Measurements from ENCODE around the gene LAMB1.

LAMB1 gene

DNA sequence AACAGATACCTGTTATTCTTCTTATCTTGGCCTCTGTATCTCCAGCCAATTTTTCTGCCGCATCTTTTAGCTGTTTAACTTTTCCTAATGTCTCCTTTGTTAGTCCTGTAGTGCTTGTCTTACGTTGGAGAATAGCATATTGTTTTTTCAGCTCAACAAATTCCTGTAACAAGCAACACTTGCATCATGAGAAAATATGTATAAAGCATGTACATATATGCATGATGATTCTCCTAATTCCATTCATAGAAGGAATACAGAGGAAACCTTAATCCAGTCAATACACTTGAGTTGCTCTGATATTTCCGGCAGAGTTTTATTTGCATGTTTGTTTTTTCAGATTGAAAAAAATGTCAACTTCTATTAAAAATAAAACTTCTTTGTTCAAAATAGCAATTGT lies 26.1 kb upstream of the LAMB1 start:
- no peak for TF ChIP-seq POLR2A (IDR thresholded peaks at IDR 0.05; ENCODE audit: low read length)
- no peak for TF ChIP-seq GATA1 (IDR thresholded peaks at IDR 0.05; ENCODE audit: low read depth, low read length)
- no peak for DNase-seq

DNA sequence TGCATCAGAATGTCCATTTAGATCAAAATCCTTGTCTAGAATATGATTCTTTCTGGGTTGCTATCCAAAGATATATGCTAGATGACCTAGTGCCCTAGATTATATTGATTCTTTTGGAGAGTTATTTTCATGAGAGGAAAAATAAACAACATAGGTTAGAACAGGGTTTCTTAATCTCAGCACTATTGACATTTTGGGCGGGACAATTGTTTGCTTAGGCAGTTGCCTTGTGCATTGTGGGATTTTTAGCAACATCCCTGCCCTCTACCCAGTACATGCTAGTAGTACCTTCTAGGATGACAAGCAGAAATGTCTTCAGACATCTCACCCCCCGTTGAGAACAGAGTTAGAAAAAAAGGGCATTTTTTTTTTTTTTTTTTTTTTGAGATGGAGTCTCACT lies 25.1 kb upstream of the LAMB1 start:
- no peak for DNase-seq
- TF ChIP-seq GATA1 (IDR thresholded peaks at IDR 0.05; ENCODE audit: low read depth, low read length) (no peak), POLR2A (IDR thresholded peaks at IDR 0.05; ENCODE audit: low read length) (no peak)

DNA sequence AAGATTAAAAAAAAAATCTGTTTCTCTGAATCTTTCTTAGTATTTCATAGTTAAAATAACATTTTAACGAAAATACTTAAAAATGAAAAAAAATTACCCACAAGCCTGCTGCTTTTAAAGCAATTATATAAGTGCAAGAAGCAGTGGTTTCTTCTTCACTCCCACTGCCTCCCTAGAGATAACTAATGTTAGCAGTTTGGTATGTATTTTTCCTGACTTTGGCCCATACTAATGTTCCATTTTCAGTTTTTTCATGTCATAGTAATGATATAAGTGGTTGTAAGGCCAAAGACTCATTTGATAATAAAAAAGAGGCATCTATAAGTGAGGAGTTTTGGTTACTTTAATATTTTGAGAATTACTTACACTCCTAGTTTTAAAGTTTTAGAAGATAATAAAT lies 24.3 kb upstream of the LAMB1 start:
- no peak for DNase-seq

DNA sequence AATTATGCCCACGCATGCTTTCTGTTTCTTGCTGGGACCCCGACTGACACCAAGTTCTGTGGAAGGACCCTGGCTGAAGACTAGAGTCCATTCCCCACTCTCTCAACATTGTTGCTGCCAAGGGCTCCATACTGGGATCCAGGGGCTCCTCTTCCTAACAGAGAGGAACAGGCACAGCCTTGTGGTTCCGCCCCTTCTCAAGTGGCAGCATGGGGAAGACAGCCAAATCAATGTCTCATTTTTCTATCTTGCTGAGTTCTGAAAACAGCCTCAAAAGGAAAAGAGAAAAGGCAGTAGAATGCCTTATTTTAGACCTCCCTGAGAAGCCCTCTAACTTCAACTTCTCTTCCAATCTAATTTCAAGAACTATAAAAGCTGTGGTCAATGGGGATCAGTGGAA lies 23.7 kb upstream of the LAMB1 start:
- TF ChIP-seq GATA1 (IDR thresholded peaks at IDR 0.05; ENCODE audit: low read depth, low read length) (no peak), POLR2A (IDR thresholded peaks at IDR 0.05; ENCODE audit: low read length) (no peak)
- DNase-seq, result no peak

More for the DNA sequence above, 24.3 kb upstream of the LAMB1 start:
- TF ChIP-seq GATA1 (IDR thresholded peaks at IDR 0.05; ENCODE audit: low read depth, low read length) (no peak), POLR2A (IDR thresholded peaks at IDR 0.05; ENCODE audit: low read length) (no peak)

DNA sequence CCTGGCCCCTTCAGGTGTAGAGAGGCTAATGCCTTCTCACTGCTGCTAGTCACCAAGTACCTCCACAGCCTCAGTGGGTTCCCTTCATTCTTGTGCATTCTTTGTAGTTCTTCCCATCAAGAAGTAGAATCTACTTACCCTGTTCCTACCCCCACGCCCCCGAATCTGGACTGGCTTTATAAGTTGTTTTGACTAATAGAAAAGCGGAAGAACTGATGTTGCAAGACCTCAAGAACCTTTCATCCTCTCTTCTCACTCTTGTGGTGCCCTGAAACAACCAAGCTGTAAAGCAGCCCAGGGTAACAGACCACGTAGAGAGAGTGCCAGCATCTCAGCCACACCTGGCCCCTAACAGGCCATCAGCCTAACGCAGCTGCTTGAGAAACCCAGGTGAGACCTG lies 23.2 kb upstream of the LAMB1 start:
- TF ChIP-seq GATA1 (IDR thresholded peaks at IDR 0.05; ENCODE audit: low read depth, low read length) (no peak), POLR2A (IDR thresholded peaks at IDR 0.05; ENCODE audit: low read length) (no peak)
- no peak for DNase-seq

DNA sequence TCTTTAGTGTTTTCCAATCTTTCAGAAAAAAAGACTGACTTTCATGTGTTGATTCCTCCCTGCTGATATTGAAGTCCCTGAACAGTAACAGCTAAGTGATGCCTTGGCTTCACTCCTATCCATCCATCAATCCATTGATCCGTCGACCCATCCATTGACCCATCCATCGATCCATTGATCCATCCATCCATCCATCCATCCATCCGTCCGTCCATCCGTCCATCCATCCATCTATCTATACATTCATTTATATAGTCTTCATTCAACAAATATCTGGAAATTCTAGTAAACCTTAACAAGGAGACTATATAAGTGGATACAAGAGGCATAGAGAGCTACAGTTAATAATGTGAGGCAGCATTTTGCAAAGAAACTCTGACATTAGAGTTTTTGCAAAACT lies 21.6 kb upstream of the LAMB1 start:
- DNase-seq, result no peak
- TF ChIP-seq GATA1 (IDR thresholded peaks at IDR 0.05; ENCODE audit: low read depth, low read length) (no peak), POLR2A (IDR thresholded peaks at IDR 0.05; ENCODE audit: low read length) (no peak)

DNA sequence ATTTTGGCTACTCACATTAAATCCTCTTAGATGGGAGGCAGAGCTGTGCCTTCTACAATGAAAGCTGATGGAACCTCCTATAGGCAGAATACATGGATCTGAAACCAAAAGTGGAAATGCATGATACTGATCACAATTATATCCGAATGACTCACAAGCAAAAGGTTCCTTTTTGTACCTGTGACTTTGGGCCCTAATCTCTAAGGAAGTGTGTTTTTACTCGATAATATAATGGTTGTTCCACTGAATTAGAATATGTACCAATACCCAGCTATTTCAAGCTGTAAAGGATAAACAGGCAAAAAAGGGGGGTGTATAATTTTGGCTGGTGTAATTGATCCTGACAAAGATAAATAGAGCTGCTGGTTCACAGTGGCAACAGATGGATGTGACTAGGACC lies 17.6 kb upstream of the LAMB1 start:
- TF ChIP-seq GATA1 (IDR thresholded peaks at IDR 0.05; ENCODE audit: low read depth, low read length) (no peak), POLR2A (IDR thresholded peaks at IDR 0.05; ENCODE audit: low read length) (no peak)
- no peak for DNase-seq

DNA sequence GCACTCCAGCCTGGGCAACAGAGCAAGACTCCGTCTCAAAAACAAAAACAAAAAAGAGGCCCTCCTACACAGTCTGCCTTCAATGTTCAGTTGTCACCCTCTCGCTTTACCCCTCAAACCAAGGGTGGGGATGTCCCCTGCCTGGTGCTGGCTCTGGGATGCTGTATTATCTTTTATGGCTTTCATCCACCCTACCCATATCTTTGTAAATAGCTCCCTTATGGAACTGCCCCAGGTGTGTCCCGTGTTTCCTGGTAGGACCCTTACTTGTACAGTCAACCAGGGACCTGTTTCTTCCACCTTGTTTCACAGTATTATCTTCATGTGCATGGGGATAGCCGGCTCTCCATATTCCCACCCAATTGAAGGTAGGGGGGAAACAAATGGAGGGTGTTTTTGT lies 15.7 kb upstream of the LAMB1 start:
- TF ChIP-seq POLR2A (IDR thresholded peaks at IDR 0.05; ENCODE audit: low read length), result no peak
- no peak for TF ChIP-seq GATA1 (IDR thresholded peaks at IDR 0.05; ENCODE audit: low read depth, low read length)

DNA sequence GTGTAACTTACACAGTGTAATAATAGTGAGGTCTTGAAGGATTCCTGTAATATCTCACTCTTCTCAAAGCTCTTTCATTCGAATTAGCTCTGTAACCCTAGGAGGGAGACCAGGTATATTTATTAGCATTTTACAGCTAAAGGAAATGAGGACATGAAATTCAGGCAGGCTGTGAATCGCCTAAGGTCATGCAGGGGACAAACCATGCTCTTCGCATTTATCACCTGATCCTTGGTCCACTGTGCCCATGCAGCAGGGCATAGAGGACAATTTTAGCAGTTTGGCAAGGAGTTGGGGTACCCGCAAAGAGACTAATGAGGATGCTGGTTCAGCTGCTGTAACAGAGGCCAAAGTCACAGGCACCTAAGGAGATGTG lies 14.8 kb upstream of the LAMB1 start:
- no peak for DNase-seq

More for the DNA sequence above, 15.7 kb upstream of the LAMB1 start:
- DNase-seq, result no peak

DNA sequence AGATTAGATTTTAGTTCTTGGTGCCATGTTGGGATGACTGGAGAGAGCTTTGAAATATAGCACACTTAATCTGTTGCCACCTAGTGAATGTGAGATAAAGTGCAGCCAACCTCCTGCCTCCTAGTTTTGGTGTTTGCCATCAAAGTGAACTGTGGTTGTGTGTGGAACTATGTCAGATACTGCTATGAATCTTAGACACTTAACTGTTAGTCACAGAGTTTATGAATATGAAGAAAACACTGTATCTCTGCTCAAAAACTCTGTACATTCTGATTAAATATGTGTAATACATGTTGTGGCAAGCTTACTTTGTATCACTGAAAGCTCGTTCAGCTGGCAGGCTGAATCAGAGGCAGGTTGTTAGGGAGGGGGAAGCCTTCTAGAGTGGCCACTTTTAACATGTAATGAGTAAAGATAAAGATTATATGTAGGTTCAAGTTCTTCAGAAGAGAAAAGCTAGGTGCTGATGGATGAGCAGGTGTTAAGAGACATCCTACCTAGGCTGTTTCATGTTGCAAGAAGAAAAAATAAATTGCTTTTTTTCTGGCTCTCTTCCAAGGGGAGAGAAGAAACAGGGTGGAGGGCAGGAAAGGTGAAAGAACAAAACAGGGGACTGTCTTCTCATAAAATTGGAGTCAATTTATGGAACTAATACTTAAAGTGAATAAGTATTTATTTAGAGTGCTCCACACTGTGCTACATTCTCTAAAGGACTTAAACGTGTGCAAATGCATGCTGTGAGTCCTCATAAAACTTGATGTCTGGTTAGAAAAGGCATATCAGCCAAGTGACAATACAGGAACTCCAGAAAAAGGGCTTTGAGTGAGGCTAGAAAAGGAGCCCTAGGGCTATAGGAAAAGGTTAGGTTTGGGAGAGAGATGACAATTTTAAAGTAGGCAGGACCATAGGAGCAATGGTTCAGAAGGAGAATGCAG lies 14.1 kb upstream of the LAMB1 start:
- TF ChIP-seq POLR2A (IDR thresholded peaks at IDR 0.05; ENCODE audit: low read length), result no peak
- TF ChIP-seq GATA1 (IDR thresholded peaks at IDR 0.05; ENCODE audit: low read depth, low read length), result no peak
- peak in 1 of 2 experiments; percentile 42 for DNase-seq

More for the DNA sequence above, 14.8 kb upstream of the LAMB1 start:
- no peak for TF ChIP-seq POLR2A (IDR thresholded peaks at IDR 0.05; ENCODE audit: low read length)
- TF ChIP-seq GATA1 (IDR thresholded peaks at IDR 0.05; ENCODE audit: low read depth, low read length), result no peak

DNA sequence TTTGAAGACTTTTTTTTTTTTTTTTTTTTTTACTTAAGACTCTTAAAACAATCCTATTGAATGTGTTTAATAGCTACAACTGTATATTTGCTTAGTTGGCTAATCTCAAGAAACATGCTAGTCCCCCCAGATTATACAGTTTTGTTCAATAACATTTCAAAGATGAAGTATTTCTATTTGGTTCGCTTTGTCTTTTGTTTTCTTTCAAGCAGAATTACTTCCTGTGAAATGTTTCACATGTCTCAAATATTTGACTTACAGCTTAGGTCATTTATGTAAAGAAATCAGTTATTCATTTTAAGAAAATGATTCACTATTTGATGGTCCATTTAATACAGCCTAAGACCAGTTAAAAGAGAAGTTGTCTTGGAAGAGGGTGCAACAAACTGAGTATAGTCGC lies 12.8 kb upstream of the LAMB1 start:
- no peak for DNase-seq
- TF ChIP-seq GATA1 (IDR thresholded peaks at IDR 0.05; ENCODE audit: low read depth, low read length) (no peak), POLR2A (IDR thresholded peaks at IDR 0.05; ENCODE audit: low read length) (no peak)

DNA sequence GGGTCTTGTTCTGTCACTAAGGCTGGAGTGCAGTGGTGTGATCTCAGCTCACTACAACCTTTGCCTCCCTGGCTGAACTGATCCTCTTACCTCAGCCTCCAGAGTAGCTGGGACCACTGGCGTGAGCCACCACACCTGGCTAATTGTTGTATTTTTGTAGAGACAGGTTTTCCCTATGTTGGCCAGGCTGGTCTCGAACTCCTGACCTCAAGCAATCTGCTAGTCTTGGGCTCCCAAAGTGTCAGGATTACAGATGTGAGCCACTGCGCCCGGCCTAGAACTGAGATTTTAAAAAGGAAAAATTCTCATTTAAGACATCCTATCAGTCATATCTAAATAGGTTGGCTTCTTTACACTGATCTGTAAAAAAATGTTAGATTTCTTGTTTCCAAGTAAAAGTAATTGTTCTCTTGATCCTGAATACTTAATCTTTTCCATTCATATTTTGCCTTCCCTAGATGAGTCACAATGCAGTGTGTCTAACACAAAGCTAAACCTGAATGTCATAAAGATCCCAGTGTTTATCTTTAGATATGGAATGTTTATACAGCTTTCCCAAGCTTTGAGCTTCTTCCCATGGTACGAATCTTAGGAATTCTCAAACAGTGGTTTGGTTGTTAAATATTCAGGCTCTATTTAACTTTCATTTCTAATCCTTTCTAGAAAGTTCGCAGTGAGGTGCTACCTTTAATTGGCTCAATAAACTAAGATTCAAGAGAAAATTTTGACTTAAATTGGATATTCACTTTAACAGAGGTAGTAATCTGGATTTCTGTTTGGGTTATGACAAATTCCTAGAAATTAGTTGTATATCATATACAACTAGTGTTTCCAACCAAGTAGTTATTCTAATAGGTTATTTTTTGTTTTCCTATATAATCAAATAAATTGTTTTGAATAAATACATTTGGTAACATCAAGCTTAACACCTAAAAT lies 12.1 kb upstream of the LAMB1 start:
- no peak for TF ChIP-seq GATA1 (IDR thresholded peaks at IDR 0.05; ENCODE audit: low read depth, low read length)
- TF ChIP-seq POLR2A (IDR thresholded peaks at IDR 0.05; ENCODE audit: low read length), result no peak
- no peak for DNase-seq

DNA sequence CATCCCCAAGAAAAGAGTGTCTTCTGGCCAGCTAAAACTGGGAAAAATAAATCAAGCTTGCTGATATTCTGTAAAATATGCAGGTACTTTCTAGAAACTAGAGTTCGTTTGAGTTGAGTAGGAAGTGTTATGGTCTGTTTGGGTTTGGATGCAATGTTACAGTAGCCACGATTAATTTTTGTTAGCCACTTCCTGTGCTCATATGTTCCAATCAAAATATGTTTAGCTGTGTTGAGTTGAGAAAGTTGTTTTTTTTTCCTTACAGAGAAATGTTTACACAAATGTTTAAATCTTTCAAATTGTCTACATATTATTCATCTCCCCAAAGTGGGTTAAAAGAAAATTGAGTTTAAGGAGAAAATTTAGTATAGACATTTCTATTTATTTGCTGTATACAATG lies 11.3 kb upstream of the LAMB1 start:
- TF ChIP-seq GATA1 (IDR thresholded peaks at IDR 0.05; ENCODE audit: low read depth, low read length) (no peak), POLR2A (IDR thresholded peaks at IDR 0.05; ENCODE audit: low read length) (no peak)
- DNase-seq, result no peak

All from erythroblast (primary cell).